Nephron (organoid): ENCODE data around the gene NTRK1.

Source experiments
- H3K27ac Mint-ChIP-seq, 3 experiments: 2 replicates each; pipeline ENCODE4 v1.8.0; 2020; ENCODE audit warnings: mixed read lengths in 3 of 3, mild to moderate bottlenecking in 2 of 3, moderate library complexity in 1 of 3
- H3K27me3 Mint-ChIP-seq: 2 replicates; pipeline ENCODE4 v1.8.0; 2021; ENCODE audit warnings: low read depth, mild to moderate bottlenecking, moderate library complexity, mixed read lengths
- H3K36me3 Mint-ChIP-seq: 2 replicates; pipeline ENCODE4 v1.8.0; 2020; ENCODE audit warnings: low read depth, mixed read lengths
- H3K4me1 Mint-ChIP-seq: 2 replicates; pipeline ENCODE4 v1.8.0; 2020; ENCODE audit warnings: mixed read lengths
- H3K4me3 Mint-ChIP-seq, 3 experiments: 2 replicates each; pipeline ENCODE4 v1.8.0; 2020; ENCODE audit warnings: mild to moderate bottlenecking in 3 of 3, mixed read lengths in 3 of 3, moderate library complexity in 2 of 3
- H3K9me3 Mint-ChIP-seq: 2 replicates; pipeline ENCODE4 v1.8.0; 2020; ENCODE audit warnings: mixed read lengths
- CTCF ChIP-seq, 3 experiments: fragments of 200-600 bp; sonication (generic); IDR thresholded peaks; one replicate each; pipeline ENCODE4 v1.5.0; 2021; ENCODE audit warnings: antibody characterized with exemption in 3 of 3; ENCODE audit not compliant: unreplicated experiment in 3 of 3

Gene NTRK1

DNA sequence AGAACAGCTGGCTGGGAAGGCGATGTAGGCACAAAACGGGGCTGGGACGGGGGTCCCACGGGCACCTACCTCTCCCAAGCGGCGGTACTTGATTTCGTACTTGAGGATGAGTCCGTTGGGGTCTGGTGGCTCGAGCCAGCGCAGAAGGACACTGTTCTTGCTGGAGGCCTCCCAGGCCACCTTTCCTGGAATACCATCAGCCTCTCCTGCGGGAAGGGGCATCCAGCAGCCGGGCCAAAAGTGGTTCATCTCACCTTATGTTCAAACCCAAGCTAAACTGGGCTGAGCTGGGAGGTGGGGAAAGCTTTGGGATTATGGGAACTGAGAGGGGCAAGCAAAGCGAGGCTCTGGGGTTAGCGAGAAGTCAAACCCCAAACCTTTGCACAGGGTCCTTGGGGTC is 16.0 kb upstream of the NTRK1 start:
- Mint-ChIP-seq H3K4me3 (peak overlapping the region in 1 of 3 experiments; percentile 13), H3K36me3 (peaks cover 7% of the 10 kb centered on the region), H3K27ac (no peak overlapping the region), H3K27me3 (peaks cover 92% of the 10 kb centered on the region), H3K4me1 (peaks cover 19% of the 10 kb centered on the region), H3K9me3 (no peaks in the 10 kb centered on the region)
- TF ChIP-seq CTCF (IDR thresholded peaks at IDR 0.05; ENCODE audit: unreplicated experiment in 3 of 3), result no peak

DNA sequence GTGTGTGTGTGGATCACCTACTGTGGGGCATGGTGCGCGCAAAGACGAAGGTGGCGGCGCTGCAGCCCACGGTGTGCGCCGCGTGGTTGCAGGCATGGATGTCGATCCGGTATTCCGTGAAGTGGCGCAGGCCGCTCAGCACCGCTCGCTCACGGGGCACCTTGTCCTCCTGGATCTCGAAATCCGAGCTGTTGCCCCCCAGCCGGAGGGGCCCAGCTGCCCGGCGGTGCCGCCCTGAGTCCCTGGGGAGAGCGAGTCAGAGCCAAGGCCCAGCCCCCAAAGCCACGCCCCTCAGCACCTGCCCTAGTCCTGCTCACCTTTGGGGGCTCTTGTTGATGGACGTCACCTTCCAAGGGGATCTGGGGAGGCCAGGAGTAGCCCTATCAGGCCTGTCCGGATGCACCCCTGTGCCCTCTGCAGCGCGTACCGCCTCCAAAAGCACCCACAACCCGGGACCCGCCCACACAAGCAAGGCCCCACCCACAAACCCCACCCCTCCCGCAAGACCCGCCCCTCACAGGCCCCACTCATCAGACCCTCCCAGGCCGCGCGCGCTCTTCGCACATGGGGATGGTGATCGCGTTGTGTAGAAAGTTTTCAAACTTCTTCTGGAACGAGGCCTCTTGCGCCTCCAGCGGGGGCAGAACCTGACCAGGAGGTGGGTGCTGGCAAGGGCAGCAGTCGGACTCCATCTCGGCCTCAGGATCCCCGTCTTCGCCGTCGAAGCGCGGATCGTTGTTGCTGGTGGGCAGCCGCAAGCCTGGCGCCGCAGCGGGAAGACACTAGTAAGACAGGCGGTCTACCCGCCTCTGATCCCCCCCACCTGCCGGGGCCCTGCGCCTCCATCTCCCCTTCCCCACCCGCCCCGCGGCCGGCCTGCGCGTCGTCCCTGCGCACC is 15.4 kb upstream of the NTRK1 start:
- Mint-ChIP-seq H3K36me3 (peaks cover 7% of the 10 kb centered on the region), H3K27ac (no peak overlapping the region), H3K4me1 (peaks cover 19% of the 10 kb centered on the region), H3K4me3 (peak overlapping the region in 2 of 3 experiments; percentile 45 to 64), H3K27me3 (peaks cover 93% of the 10 kb centered on the region), H3K9me3 (no peaks in the 10 kb centered on the region)
- no peak for TF ChIP-seq CTCF (IDR thresholded peaks at IDR 0.05; ENCODE audit: unreplicated experiment in 3 of 3)

- no peak overlapping the region for H3K27ac Mint-ChIP-seq
- TF ChIP-seq CTCF (IDR thresholded peaks at IDR 0.05; ENCODE audit: unreplicated experiment in 3 of 3), result no peak
- no peaks in the 10 kb centered on the region for H3K9me3 Mint-ChIP-seq
- peaks cover 90% of the 10 kb centered on the region for H3K27me3 Mint-ChIP-seq
- H3K4me3 Mint-ChIP-seq, result peak overlapping the region in 1 of 3 experiments; percentile 12
- H3K4me1 Mint-ChIP-seq, result peaks cover 19% of the 10 kb centered on the region
- peaks cover 7% of the 10 kb centered on the region for H3K36me3 Mint-ChIP-seq
Observed at GRCh38 chr1:156845953-156846545, 14.6 kb upstream of the NTRK1 start.

DNA sequence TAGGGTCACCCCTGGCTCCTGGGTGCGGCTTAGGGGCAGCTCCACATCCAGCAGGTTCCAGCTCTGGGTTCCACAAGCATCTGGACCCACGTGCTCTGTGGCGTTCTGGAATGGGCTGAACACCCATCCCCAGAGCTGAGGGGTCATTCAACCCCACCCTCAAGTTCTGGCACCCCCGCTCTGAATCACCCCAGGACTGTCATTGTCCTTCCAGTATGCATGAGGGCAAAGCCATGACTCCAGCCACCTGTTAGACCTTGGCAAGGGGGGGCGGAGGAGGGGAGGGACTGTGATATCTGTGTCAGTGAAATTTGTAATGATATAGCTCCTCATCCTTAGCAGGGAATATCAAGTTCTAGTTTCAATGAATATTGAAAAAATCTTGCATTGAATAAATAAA is 14.0 kb upstream of the NTRK1 start:
- Mint-ChIP-seq H3K27ac (no peak overlapping the region), H3K4me1 (peaks cover 19% of the 10 kb centered on the region), H3K36me3 (peaks cover 7% of the 10 kb centered on the region), H3K27me3 (peaks cover 92% of the 10 kb centered on the region), H3K9me3 (no peaks in the 10 kb centered on the region), H3K4me3 (no peak overlapping the region)
- no peak for TF ChIP-seq CTCF (IDR thresholded peaks at IDR 0.05; ENCODE audit: unreplicated experiment in 3 of 3)

- Mint-ChIP-seq H3K4me1 (peaks cover 26% of the 10 kb centered on the region), H3K27me3 (peaks cover 85% of the 10 kb centered on the region), H3K9me3 (no peaks in the 10 kb centered on the region), H3K4me3 (peak overlapping the region in 1 of 3 experiments; percentile 0), H3K36me3 (peaks cover 2% of the 10 kb centered on the region), H3K27ac (no peak overlapping the region)
- no peak for TF ChIP-seq CTCF (IDR thresholded peaks at IDR 0.05; ENCODE audit: unreplicated experiment in 3 of 3)
Observed at GRCh38 chr1:156847591-156848460, 12.8 kb upstream of the NTRK1 start.
